GM13976 (cell line): Measurements from ENCODE around the gene ABCG4.
"Not testable (repeated sequence)": the region's sequence is repeated elsewhere in the genome, so short reads cannot be mapped to it uniquely, and the experiment has no call there.

Experiments
- DNase-seq: peaks from one replicate; pipeline ENCODE4 v3.0.0; 2012; ENCODE audit warnings: low spot score
- in situ Hi-C: fragments of 300-500 bp; cut with MboI; formaldehyde crosslinking; loops from one replicate; pipeline ENCODE4 v1.12.0; 2022; ENCODE audit warnings: low sequenced_read_pairs, mixed read lengths, inconsistent platforms; ENCODE audit not compliant: unreplicated experiment
- TF ChIP-seq, protein P1 (sequence below): IDR thresholded peaks from 2 replicates; pipeline ENCODE4 v1.5.1; 2012; ENCODE audit warnings: borderline replicate concordance, mild to moderate bottlenecking; ENCODE audit not compliant: insufficient read depth; ENCODE audit errors: extremely low read depth, missing control alignments, control extremely low read depth

The ABCG4 gene

GRCh38 chr11:119158467-119158866 is 9.6 kb downstream of the ABCG4 start:
- no peak for DNase-seq
- TF ChIP-seq, protein P1, sequence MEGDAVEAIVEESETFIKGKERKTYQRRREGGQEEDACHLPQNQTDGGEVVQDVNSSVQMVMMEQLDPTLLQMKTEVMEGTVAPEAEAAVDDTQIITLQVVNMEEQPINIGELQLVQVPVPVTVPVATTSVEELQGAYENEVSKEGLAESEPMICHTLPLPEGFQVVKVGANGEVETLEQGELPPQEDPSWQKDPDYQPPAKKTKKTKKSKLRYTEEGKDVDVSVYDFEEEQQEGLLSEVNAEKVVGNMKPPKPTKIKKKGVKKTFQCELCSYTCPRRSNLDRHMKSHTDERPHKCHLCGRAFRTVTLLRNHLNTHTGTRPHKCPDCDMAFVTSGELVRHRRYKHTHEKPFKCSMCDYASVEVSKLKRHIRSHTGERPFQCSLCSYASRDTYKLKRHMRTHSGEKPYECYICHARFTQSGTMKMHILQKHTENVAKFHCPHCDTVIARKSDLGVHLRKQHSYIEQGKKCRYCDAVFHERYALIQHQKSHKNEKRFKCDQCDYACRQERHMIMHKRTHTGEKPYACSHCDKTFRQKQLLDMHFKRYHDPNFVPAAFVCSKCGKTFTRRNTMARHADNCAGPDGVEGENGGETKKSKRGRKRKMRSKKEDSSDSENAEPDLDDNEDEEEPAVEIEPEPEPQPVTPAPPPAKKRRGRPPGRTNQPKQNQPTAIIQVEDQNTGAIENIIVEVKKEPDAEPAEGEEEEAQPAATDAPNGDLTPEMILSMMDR = no peak
- in situ Hi-C loops = no loop called here

DNA sequence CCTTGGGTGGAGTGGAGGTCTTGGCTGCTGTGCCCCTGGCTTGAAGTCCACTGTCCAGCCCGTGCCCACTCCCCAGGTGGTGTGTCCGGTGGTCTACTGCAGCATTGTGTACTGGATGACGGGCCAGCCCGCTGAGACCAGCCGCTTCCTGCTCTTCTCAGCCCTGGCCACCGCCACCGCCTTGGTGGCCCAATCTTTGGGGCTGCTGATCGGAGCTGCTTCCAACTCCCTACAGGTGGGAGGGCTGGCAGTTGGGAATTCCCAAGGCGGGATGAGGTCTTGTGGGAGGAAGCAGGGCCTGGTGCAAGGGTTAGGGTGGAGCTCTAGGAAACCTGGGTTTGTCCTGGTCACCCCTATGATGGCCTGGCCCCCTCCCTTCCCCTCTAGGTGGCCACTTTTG is 11.3 kb downstream of the ABCG4 start:
- in situ Hi-C loops = no loop called here
- DNase-seq = no peak
- TF ChIP-seq, protein P1 = no peak

DNA sequence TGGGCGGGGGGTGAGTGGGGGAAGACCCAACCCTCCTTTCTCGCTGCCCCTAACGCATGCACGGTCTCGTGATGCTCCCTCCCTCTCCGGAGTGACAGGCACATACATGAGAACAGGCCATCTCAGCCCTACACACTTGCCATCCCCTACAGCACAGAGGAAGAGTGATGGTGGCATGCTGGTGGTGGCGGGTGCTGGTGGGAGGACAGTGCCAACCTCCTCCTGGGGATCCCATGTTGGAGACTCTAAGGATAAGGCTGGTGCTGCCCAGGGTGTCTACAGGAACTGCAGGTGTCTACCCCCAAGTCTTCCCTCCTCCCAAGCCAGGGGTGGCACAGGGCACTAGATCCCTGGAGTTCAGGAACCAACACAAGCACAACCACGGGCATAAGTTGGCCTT is 13.0 kb downstream of the ABCG4 start:
- no peak for DNase-seq
- TF ChIP-seq, protein P1 = no peak
- in situ Hi-C loops = no loop called here

GRCh38 chr11:119166368-119167076 is 17.7 kb downstream of the ABCG4 start:
- in situ Hi-C loops = no loop called here
- TF ChIP-seq, protein P1 = no peak
- DNase-seq = no peak

- DNase-seq, in situ Hi-C loops: not testable (repeated sequence)
Observed at GRCh38 chr11:119167077-119167458, 18.2 kb downstream of the ABCG4 start.

DNA sequence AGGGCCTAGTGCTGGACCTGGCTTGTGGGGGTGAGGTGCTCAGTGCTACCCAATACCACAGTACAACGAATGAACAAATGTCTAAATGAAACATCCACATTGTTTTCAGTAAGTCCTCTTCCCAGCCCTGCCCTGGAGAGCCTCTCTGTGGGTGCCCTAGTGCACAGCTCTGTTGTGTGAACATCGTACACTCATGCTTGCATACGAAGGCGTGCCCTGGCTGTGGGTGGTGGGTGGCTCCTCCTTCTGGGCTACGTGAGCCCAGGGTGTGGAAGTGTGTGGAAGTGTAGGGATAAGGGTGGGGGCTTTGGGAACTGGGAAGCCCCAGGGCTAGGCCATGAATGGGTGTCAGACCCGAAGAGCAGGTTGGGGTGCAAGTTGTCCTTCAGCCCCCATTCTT is 19.1 kb downstream of the ABCG4 start:
- no peak for DNase-seq
- TF ChIP-seq, protein P1 = no peak
- in situ Hi-C loops = no loop called here

DNA sequence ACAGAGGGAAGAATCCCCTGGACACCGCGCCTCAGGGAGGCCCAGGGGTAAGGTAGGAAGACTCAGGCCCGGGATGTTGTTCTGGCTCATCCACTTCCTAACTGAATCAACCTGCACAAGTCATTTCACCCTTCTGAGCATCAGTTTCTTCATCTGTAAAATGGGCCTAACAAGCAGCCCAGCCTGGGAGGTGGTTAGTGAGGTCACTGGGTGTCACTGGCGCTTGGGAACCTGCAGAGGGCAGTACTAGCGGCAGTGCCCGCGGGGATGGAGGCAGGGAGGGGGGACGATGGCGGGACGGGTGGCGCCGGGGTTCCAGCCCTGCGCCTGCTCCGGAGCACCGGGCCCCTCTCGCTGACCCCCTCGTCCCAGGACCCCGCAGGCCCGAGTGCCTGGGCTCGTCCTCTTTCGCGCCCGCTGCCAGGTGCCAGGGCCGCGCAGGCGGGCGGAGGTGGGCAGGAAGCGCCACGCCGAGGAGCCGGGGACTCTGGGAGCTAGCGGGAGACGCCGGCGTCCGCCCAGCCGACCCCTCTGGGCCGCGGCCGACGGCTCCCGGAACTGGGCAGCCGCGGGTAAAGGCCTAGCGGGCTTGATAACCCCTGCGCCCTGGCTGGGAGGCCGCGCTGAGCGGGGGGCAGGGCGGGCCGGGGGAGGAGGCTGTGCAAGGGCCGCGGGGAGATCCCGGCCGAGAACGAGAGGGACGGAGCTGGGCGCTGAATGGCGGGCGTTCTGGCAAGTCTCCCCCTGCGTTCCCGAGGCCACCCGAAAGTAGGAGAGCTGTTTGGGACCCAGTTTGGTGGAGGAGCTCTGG is 19.8 kb downstream of the ABCG4 start, which contains the start of gene NLRX1:
Gene NLRX1, plus strand, starts transcription at position 255 of the 811 bp plus-strand sequence. CDS start 2,679 bp downstream, outside the sequence.
- in situ Hi-C loops = no loop called here
- TF ChIP-seq, protein P1 = peak; percentile 86
- peak; percentile 97 for DNase-seq
